Hematopoietic multipotent progenitor cell treated with erythropoietin and hydrocortisone succinate and interleukin-3 and kit ligand, for 6 days (in vitro differentiated cells): ENCODE data around the gene PGLYRP1.
A peak's percentile ranks its signal among the peaks of the same experiment; 100 is the strongest.

Source experiments
- DNase-seq: peaks from one replicate; pipeline ENCODE4 v3.0.0-alpha.2; 2015

The PGLYRP1 gene

DNA sequence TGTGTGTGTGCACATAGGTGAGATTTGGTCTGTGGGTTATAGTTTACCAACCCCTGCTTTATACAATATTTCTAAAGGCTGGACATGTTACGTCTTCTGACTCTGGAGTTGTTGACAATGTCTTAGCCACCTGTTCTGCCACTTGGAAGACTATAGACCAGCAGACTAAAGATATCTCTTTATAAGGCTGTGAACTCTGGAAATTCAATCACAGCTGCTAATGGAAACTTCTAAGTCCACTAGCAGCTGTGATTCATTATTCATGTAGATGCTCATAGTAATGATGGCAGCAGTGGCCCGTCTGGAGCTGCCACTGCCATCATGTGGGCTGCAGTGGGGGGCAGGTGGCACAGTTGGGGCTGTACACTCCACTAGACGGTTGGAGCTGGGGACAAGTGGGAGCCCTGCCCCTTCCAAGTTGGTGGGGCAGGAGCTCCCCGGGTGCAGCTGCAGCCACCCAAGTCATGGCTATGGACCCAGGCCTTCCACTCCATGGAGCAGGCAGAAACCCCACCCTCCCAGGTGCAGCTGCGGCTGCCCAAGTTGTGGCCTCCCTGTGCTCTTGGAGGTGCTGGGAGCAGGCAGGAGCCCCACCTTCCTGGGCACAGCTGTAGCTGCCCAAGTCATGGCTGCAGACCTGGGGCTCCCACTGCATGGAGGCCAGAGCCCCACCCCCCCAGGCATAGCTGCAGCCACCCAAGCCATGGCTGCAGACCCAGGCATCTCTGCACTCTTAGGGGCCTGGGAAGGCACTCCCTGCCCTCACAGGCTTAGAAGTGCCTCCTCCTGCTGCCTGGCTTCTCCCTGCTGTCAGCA is 9.1 kb upstream of the PGLYRP1 start:
- no peak for DNase-seq

DNA sequence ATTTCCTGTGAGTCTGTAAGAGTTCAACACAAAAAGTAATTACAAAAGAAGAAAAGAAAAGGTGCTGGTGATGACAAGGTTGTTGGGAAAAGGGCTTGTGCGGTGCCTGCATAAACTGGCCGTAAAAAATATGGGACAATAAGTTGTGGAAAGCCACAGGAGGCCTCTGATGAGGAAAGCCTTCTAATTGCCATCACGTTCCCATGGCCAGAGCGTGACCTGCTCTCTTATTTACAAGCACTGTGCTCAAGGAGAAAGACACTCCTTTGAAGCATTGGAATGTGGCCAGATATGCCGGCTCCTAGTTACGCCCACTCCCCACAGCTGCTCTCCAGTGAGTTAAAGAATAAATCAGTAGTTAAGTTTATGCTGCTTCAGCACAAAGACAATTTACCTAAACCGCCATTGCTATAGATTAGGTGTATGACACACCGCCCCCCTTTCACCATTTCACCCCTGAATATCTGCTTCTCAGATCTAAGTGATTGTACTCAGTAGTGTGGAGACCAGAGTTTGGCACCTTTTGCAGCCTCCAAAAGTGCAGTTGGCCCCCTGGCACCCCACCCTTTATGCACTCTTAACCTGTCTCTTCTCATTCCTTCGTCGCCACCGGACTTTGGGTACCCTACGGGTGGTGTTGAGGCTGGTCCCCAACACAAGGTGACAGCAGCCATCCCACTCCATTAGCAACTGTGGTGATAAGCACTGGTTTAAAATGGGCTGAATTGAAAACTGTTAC is 8.1 kb upstream of the PGLYRP1 start:
- no peak for DNase-seq

DNA sequence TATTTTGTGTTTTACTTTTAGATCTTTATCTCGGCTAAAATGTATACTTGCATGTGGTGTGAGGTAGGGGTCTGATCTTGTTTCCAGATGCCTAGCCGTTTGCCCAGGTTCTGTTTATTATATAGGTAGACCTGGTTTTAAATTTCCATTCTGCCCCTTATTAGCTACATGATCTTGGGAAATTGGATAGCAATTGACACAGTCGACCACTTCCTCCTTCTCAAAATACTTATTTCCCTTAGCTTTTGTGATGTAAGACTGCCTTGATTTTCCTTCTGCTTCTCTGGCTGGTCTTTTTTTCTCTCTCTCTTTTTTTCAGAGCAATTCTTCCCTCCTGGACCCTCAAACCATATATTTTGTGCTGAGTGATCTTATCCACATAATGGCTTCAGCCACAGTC is 3.0 kb upstream of the PGLYRP1 start:
- DNase-seq: no peak

DNA sequence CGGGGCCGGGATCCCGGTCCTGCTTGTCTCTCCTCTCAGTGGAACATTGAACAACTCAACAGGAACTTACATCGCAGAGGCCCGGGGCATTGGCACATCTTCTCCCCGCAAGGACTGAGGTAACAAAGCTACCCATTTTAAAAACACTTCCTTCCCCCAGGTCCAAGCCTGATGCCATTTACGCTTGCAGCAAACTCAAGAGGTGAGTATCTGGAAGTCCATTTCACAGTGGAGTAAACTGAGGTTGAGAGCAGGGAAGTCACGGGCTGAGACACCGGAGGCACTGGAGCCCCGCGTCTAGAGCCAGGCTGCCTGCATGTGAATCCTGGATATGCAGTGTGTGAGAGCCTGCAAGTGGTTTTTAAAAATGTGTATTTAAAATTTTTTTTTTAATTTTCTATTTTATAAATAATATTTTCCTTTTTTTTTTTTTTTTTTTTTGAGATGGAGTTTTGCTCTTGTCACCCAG is 492 bp upstream of the PGLYRP1 start:
- DNase-seq: no peak

DNA sequence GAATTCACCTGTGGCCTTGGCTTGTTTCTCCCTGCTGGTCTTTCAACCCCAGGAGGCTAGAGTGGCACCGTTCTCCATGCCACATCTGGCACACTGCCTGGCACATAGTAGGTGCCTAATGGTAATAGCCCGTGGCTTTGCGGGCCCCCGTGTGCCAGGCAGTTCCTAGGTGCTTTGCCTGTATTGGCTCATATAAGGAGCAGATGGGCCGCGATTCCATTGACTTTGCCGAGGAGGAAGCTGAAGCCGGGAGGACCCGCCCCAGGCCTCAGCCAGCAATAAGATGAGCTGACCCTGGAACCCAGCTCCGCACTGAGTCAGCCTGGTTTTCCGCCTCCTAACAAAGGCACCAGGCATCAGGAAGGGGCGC is 807 bp downstream of the PGLYRP1 start:
- no peak for DNase-seq

DNA sequence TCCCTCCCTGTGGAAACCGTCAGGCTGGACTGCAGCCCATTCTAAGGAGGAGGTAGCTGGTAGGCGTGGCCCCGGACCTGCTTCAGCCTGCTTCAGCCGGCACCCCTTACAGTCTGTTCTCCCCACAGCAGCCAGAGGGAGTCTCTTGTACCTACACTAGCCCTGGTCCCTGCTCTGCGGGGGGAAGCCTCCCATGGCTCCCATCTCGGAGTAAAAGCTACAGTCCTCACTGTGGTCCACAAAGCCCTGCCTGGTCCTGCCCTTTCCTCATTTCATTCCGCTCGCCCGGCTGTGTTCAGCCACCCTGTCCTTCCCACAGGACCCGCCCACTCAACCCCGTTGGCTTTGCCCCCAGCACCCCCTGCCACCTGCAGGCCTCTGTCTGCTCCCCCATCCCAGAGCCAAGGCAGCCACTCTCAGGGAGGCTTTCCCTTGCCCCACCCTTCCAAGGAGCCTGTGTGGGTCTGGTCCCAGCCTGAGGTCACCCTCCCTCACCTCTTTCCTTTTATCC is 1.3 kb downstream of the PGLYRP1 start:
- no peak for DNase-seq

DNA sequence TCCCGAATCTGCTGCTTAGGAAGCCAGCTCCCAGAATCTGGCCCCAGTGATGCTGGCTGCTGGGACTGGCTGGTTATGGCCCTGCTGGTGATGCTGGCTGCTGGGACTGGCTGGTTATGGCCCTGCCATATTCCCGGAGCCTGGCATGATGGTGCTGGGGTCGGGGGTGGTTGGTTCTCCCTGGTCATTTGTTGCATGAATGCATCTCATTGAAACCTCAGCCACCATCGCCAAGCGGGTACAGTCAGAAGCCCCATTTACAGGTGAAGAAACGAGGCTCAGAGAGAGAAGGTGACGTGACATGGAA is 2.1 kb downstream of the PGLYRP1 start:
- no peak for DNase-seq

DNA sequence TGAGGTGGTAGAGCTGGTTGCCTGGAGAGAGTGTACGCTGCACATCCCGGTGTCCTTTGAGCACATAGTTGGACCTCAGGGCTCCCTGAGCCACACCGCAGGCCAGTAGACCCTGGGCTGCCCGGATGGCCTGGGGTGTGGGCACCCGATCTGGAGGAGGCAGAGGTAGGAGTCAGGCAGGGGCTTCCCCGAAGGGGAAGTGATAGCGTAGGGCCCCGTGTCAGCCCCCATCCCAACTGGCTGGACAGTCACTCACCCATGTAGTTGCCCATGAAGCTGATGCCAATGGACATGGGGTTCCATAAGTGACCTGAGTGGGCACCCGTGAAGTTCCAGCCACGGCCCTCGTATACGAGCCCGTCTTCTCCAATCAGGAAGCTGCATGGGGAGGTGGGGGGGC is 3.6 kb downstream of the PGLYRP1 start:
- DNase-seq: no peak

DNA sequence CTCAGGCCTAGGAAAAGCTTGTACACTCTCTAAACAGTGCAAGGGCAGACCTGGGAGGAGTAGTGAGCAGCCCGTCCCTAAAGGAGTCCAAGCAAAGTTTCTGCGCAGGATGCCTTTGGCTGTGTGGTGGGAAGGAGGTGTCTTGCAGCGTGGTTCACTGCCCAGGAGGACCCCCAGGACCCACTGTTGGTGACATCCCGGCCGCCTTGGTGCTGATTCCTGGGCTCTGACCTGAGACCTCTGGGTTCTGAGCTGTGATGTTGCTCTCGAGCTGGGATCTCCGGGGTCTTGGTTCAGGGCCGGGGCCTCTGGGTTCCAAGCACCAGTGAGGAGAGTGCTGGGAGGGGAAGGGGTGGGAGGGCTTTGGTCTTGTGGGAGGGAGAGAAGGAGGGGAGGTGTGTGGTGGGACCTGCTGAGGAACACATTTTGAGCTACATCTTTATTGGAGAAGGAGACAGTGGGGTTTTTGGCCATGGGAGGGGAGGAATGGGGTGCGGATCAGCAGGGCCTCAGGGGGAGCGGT is 4.1 kb downstream of the PGLYRP1 start:
- DNase-seq: no peak

DNA sequence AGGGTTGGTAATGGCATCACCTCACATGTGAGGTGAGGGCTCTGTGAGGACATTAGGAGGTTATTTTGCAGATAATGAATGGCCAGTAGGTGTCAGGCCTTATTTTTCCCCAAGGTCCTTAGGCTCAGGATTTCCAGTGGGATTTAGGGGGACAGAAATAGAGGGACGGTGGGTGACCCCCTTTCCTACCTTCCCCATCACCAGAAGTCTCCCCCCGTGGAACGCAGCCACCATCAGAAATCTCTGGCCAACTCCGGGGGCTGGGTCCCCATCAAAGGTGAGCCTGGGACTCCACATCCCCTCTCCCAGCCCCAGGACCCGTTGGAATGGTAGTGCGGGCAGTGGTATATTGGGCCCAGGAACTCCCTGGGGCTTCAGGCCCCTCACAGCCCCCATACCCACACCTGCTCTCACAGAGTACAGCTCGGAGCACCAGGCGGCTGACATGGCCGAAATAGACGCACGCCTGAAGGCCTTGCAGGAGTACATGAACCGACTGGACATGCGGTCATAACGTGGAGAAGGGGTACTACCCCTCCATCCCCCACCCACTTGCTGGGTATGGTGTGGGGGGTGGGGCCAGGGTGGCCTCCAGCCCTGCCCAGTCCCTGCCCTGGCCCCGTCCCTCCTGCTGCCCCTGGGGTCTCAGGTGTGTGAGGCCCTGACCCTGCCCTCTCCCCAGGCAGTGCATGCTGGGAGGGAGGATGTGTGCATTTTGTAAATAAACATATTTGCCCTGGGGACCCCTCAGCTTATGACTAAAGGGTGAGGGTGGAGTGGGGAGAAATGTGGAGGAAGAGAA is 4.8 kb downstream of the PGLYRP1 start:
- no peak for DNase-seq

DNA sequence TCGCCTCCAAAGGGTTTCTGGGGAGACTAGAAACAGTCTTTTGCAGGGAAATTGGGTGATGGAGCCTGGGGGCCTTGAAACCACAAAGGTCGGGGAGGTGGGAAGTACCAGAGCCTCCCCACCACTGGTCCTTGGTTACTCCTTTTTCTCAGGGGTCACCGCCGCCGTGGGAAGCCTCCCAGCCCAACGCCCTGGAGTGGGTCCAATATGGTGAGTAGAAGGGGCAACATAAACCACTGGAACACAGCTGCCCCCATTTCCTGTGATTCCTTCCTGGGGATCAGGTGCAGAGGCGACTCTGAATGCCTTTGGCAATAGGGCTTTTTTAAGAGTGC is 5.8 kb downstream of the PGLYRP1 start:
- DNase-seq: no peak

DNA sequence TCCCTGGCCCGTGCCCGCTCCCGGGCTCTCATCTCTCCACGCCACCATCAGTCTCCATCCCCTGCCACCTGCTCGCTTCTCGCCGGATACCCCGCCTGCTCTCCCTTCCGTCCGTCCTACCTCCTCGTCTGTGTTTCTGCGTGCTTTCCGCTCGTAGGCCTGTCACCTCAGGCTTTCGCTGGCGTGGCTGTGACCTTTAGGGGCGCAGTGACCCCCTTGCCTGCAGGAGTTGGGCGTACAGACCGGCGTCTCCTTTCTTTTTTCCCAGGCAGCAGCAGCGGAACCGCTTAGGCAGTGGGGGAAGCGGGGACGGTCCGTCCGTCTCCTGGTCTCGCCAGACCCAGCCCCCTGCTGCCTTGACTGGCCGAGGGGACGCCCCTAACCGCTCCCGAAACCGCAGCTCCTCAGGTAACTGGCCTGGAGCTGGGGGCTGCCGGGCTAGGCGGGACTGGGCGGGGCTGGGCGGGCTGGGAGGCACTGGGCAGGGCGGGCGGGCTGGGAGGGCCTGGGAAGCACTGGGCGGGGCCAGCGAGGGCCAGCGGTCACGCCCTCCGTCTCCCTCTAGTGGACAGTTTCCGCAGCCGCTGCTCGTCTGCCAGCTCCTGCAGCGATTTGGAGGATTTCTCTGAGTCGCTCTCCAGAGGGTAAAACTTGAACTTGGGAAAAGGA is 6.3 kb downstream of the PGLYRP1 start:
- DNase-seq: peak; percentile 93

DNA sequence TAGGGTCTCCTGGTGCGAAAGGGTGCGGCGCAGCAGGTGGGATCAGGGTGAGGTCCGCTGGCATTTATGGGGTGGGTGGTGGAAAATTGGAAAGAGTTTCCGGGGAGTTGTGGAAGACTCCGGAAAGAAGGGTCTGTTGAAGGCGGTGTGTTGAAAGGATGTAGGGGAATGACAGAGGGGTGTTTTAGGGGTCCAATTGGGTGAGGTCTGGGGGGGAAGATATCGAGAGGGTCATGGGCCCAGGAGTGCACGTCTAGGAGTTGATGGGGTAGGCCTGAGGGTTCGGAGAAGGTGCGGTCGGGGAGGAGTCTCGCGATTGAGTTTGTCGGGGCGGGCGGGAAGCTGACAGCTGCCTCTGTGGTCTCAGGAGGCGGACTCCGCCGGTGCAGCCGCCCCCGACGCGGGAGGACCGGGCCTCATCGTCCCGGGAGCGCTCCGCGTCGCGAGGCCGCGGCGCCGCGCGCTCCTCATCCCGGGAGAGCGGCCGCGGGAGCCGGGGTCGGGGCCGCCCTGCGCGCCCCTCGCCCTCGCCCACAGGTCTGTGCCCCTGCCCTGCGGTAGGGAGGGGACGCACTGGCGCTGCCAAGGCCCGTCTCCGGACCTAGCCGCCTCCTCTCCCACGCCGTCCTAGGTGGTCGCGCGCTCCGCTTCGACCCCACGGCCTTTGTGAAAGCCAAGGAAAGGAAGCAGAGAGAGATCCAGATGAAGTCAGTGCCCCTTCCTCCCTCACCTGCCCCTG is 7.0 kb downstream of the PGLYRP1 start:
- peak; percentile 51 for DNase-seq

DNA sequence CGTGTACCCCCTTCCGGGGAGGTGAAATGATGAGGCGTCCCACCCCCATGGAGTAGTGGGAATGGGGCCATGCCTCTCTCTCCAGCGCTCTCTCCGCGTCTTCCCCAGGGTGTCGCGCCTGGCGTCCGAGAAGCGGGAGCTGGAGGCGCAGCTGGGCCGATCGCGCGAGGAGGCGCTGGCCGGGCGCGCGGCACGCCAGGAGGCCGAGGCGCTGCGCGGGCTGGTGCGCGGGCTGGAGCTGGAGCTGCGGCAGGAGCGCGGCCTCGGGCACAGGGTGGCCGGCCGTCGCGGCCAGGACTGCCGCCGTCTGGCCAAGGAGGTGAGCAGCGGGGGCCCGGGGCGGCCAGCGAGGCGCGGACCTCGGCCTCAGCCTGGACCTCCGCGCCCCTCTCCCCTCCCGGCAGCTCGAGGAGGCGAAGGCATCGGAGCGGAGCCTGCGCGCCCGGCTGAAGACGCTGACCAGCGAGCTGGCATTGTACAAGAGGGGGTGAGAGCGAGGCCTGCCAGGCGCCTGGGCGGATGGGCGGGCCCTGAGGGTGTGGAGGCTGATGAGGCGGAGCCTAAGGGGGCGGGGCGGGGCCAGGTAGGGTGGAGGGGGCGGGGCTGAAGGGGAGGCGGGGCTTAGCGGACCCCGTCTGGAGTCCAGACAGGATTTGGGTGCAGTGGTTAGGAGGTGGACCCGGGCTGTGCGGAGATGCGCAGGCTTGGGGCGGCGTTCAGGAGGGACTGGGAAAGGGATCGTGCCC is 7.7 kb downstream of the PGLYRP1 start:
- DNase-seq: peak; percentile 81

DNA sequence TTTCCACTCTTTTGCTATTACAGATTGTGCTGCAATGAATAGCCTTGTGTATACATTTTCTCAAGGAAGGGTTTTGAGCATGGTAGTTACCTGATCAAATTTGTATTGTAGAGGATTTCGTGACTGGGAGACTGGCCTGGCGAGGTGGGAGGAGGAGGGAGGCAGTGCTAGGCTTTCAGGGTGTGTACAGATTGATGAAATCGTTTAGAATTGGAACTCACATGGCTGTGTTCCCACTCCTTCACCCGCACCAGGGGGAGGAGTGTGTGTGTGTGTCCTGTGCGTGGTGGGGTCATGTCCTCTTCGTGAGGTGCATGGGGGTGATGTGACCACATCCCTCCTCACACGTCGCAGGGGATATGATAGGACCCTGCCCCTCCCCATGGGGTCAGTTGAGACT is 8.3 kb downstream of the PGLYRP1 start:
- DNase-seq: no peak

DNA sequence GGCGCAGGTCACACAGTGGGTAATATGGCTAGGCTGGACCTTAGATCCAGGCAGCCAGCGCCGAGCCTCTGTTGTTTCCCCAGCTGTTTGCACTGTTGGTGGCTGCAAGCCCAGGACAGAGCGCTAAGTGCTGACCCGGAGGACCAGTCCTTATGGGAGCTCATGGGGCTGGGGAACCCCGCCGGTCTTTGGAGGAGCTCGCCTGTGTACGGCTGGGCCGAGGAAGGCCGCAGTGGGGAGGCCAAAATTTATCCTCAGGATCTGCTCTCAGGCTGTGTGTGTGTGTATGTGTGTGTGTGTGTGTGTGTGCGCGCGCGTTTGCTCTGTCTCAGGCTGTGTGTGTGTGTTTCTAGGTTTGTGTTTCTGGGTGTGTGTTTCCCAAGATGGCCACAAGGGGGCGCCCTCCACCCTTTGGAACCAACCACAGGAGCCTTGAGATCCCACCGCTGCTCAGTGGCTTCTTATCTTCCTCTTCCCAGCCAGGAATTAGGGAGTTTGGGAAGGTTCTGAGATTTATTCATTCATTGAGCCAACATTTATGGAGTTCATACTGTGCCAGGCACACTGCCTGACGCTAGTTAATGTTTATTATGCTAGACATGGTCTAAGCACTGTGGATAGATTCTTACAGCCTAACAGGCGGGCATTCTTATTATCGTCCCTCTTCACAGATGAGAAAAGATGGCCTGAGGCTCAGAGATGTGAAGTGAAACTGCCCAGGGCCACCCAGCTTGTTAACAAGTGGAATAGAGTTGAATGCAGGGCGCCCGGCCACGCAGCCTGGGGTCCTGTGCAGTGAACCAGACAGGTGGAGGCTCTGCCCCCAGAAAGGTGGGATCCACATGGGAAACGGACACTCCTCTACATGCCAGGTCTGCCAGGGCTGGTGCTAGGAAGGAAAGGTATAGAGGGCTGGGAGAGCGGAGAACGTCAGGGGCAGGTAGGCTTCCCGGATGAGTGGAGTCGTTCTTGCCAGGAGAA is 13.0 kb downstream of the PGLYRP1 start:
- peak; percentile 79 for DNase-seq

DNA sequence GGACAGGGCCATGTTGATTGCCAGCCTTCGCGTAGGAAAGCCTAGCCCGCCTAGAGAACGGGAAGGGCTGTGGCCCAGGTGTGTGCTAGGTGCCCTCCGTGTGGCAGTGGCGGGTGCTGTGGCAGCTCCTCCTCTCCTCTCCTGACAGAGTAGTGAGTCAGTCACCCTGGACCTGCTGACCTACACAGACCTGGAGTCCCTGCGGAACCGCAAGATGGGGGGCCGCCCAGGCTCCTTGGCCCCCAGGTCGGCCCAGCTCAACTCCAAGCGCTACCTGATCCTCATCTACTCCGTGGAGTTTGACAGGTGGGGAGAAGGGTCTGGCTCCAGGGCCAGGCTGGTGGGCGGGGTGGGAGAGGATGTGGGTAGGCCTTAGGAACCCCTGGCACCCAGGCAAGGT is 16.4 kb downstream of the PGLYRP1 start:
- no peak for DNase-seq

DNA sequence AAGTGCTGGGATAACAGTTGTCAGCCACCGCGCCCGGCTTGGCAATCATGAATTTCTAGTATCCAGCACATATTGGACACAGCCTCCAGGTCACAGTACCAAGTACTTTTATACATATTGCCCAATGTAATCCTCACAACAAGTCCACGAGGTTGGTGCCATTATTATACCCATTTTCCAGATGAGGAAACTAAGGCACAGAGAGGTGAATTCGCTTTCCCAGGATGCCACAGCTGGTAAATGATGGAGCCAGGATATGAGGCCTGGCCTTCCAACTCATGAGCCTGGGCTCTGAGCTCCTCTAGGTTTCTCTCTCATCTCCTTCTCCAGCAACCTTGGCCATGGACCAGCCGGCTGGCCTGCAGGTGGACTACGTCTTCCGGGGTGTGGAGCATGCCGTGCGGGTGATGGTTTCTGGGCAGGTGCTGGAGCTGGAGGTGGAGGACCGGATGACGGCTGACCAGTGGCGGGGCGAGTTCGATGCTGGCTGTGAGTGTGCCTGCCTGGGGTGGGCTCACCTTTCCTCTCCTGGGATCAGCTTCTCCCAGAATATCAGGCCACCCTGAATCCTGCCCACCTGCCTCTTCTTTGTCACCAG is 20.1 kb downstream of the PGLYRP1 start:
- DNase-seq: no peak

DNA sequence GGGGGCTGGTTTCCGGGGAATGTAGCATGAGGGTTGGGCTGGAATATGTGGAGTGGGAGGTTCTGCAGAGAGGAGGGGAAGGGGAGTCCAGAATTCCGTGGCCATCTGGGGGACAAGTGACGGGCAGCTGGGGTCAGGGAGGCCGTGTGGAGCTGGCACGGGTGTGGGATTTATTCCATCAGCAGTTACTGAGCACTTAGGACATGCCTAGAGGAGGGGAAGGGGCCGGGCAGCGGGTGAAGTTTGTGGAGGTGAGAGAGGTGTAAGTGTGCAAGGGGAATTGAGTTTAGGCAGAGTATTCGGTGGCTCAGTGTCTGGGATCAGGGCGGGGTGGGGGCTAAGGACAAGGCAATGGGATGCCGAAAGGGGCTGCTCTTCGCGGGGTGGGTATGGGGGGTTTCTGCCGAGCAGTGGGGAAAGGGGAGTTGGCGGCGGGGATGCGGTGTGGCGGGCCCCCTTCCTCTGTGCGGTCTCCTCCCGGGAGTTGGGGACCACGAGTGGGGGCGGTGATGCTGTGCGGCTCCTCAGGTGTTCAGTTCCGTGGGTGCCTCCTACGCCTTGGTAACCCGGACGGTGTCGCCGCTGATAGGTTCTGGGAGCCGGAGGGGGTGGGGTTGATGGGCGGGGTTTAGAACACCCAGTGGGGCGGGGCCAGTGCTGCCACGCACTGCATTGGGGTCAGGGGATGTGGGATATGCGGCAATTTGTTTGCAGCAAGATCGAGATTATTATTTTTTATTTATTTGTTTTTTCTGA is 22.2 kb downstream of the PGLYRP1 start:
- DNase-seq: peak; percentile 81
